GM10266 (cell line): ENCODE results near the gene ME1.

Experiments
- DNase-seq: peaks from one replicate; pipeline ENCODE4 v3.0.0; 2012; ENCODE audit errors: extremely low spot score
- TF ChIP-seq, protein P1 (sequence below): IDR thresholded peaks from 2 replicates; pipeline ENCODE4 v1.5.1; 2012; ENCODE audit warnings: mild to moderate bottlenecking, low read depth; ENCODE audit not compliant: control insufficient read depth, insufficient read depth; ENCODE audit errors: missing control alignments

ME1 gene

DNA sequence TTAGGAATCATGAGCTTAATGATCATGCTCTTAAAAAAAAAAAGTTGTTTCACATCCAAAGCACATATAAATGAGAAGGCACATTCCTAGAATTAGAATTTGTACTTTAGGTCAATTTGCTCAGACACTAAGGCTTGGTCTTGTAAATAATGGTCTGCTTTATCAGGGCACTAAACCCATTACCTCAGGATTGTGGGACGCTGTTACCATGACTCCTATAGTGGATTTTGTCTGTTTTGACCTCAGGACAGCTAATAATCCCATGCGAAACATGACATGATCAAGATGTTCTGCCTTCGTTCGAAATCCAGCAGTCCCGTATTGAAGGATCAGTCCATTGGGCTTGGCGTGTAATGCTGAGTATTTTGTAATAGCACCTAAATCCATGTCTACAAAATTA is 240.2 kb downstream of the ME1 start:
- no peak for DNase-seq
- TF ChIP-seq, protein P1, sequence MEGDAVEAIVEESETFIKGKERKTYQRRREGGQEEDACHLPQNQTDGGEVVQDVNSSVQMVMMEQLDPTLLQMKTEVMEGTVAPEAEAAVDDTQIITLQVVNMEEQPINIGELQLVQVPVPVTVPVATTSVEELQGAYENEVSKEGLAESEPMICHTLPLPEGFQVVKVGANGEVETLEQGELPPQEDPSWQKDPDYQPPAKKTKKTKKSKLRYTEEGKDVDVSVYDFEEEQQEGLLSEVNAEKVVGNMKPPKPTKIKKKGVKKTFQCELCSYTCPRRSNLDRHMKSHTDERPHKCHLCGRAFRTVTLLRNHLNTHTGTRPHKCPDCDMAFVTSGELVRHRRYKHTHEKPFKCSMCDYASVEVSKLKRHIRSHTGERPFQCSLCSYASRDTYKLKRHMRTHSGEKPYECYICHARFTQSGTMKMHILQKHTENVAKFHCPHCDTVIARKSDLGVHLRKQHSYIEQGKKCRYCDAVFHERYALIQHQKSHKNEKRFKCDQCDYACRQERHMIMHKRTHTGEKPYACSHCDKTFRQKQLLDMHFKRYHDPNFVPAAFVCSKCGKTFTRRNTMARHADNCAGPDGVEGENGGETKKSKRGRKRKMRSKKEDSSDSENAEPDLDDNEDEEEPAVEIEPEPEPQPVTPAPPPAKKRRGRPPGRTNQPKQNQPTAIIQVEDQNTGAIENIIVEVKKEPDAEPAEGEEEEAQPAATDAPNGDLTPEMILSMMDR, result no peak

- no peak for DNase-seq
- TF ChIP-seq, protein P1, result no peak
Observed at GRCh38 chr6:83188501-83188900, 242.3 kb downstream of the ME1 start.

GRCh38 chr6:83185096-83185495 is 245.8 kb downstream of the ME1 start:
- TF ChIP-seq, protein P1, result no peak

DNA sequence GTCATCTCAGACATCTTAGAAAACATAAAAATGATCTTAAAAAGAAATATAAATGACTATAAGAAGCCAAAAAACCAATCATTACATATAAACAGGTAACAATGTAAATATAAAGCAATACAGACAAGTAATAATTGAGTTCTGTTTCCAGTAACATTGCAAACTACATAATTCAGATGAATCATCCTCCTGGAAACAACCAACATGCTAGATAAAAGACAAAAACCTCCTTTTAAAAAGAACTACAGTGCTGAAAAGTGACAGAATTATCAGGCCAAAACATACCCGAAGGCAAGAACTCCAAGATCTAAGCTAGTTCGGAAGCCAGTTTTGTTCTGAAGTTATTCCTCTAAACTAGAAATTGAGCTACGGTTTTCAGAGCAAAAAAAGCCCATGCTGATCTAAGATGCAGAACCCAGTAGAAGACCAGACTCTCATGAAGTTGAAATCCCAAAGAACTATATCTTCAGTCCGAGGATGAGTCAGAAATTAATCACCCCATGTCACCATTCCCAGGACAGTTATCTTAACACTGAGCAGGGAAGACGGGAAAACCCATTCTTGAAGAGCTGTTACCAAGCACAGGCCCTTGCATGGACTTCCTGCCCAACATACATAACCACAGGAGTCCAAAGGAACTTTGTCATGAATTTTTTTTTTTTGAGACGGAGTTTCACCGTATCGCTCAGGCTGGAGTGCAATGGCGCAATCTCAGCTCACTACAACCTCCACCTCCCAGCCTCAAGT is 247.6 kb downstream of the ME1 start:
- DNase-seq, result no peak

More at GRCh38 chr6:83185096-83185495, 245.8 kb downstream of the ME1 start:
- DNase-seq, result no peak

GRCh38 chr6:83182114-83182513 is 248.7 kb downstream of the ME1 start:
- DNase-seq, result no peak
- TF ChIP-seq, protein P1, result no peak

More for the DNA sequence above, 247.6 kb downstream of the ME1 start:
- TF ChIP-seq, protein P1, result no peak

DNA sequence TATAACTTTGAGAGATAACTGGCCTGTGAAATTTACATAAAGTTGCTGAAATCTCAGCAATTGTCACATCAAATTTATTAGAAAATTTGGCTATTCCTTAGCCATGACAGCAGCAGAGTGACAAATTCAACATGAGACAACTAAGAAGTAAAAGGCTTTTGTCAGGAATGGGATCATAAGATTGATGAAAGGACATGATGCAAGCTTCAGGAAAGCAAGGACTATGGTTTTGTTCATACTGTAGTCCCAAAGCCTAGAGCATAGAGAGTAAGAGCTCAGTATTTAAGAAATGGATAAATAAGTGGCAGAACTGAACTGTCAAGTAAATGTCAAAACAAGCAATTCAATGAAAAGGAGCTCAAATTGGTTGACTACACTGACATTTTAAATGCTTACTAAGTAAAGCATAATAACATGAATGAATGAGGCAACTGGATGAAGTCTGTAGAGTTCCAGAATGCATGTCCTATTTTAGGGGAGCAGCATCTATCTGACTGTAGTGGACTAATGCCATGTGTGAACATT is 250.4 kb downstream of the ME1 start:
- DNase-seq, result no peak
- TF ChIP-seq, protein P1, result no peak

GRCh38 chr6:83176246-83176645 is 254.6 kb downstream of the ME1 start:
- TF ChIP-seq, protein P1, result no peak
- no peak for DNase-seq
